ENCODE measurements around the gene RPRML. TPM values are rescaled to one million over a fixed set of nuclear protein-coding genes. Genes with fewer than 3 reads are reported as not detected.

RPRML gene
- total RNA-seq, 2 experiments from 2014 or later, result not detected

DNA sequence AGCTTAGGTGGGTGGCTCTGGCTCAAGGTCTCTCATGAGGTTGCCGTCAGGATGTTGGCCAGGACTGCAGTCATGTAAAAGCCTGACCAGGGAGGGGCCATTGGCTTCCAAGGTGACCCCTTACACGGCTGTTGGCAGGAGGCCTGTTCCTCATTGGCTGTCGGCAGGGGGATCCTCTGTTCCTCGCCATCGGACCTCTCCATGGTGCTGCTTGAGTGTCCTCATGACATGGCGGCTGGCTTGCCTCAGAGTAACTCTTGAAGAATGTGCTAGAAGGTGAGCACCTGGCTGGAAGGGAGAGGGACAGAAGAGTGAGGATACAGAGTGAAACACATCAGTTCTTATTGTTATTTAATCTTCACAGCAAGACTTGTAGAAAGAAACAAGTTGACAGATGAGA is 4.7 kb upstream of the RPRML start:
- peaks cover 19% of the 10 kb centered on the region for H3K27me3 Mint-ChIP-seq
- H3K4me1 Mint-ChIP-seq, result no peaks in the 10 kb centered on the region
- no peaks in the 10 kb centered on the region for H3K36me3 Mint-ChIP-seq
- no peak overlapping the region for H3K27ac Mint-ChIP-seq
- H3K9me3 Mint-ChIP-seq, result no peaks in the 10 kb centered on the region
- no peak for DNase-seq
- H3K4me3 Mint-ChIP-seq, result no peak overlapping the region

DNA sequence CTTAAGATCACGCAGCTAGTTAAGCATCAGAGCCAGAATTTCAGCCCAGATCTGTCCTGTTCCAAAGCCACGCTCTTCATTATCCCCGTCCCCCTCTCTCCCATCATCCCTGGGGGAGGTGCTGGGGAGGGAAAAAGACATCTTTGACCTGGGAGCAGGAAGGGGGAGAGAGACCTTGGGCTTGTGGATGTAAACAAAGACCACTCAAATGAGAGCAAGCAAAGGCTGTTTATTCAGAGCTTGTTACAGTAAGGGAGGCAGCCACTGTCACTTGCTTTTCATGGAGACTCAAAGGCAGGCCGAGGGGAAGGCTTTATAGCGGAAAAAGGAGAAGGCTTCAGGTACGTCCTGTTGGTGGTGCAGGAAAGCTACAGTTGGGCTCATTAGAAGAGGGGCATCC is 3.5 kb upstream of the RPRML start:
- peaks cover 5% of the 10 kb centered on the region for H3K4me1 Mint-ChIP-seq
- no peaks in the 10 kb centered on the region for H3K36me3 Mint-ChIP-seq
- DNase-seq, result no peak
- peaks cover 30% of the 10 kb centered on the region for H3K27me3 Mint-ChIP-seq
- no peaks in the 10 kb centered on the region for H3K9me3 Mint-ChIP-seq
- no peak overlapping the region for H3K4me3 Mint-ChIP-seq
- no peak overlapping the region for H3K27ac Mint-ChIP-seq

DNA sequence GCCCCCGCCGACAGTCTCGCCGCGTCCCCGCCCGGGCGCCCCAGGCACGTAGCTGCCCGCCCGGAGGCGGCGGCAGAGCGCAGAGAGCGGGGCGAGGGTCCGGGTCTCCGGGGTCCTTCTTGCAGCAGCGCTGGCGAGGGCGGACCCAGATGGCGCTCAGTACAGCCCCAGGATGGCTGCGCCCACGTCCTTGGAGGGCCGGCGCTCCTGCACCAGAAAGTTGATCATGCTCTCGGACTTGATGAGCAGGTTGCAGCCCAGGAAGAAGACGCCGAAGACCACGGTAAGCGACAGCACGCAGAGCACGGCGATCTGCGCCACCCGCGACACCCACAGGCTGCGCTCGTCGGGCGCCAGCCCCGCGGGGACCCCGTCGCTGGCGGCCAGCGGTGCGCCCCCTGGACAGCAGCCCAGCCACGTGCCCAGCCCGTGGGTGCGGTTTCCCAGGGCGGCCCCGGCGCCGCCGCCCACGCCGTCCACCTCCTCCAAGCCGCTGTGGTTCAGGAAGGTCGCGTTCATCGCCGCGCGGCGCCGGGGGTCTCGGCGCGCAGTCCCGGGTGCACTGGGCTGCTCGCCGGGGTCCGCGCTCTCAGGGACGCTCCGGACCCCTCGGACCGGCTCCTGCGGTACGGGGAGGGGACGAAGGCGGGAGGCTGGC is 435 bp downstream of the RPRML start:
- H3K27me3 Mint-ChIP-seq, result peaks cover 43% of the 10 kb centered on the region
- H3K36me3 Mint-ChIP-seq, result peaks cover 4% of the 10 kb centered on the region

DNA sequence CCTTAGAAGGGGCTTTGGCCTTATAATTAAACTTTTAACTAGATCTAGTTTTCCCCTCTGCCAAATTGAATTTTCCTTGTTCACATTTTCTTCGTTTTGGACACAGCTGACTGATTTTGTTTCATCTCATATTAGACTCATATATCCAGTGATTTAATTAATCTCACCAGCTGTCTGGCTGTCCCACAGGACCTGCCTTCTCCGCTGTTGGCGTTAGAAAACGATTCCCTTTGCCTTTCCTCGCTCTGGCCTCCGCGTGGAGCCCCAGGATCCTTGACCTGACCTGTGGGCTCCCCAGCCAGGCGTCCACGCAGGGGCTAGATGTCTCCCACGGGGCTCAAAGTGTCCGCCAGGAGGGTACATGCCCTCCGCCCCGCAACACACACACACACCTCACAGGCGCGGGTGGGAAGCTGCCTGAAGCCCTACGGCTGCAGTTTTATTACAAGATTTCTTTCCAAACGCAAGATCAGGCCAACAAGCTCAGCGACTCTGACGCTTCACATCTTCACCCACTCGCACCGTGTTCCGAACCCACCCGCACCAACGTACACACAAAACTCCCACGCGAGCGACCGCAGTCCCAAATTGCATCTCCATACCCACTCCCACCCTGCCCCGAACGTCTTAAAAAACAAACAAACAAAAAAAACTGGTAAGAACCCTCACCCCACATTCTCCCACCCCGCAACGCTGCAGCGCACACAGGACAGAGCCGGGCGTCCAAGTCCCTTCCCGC is 1.1 kb downstream of the RPRML start:
- peak overlapping the region; percentile 77 for H3K4me3 Mint-ChIP-seq
- no peaks in the 10 kb centered on the region for H3K9me3 Mint-ChIP-seq
- H3K36me3 Mint-ChIP-seq, result peaks cover 4% of the 10 kb centered on the region
- peaks cover 43% of the 10 kb centered on the region for H3K27me3 Mint-ChIP-seq
- H3K4me1 Mint-ChIP-seq, result peaks cover 5% of the 10 kb centered on the region
- DNase-seq, result no peak
- H3K27ac Mint-ChIP-seq, result no peak overlapping the region

More for the DNA sequence above, 435 bp downstream of the RPRML start:
- Mint-ChIP-seq H3K4me3 (peak overlapping the region; percentile 77), H3K27ac (no peak overlapping the region), H3K9me3 (no peaks in the 10 kb centered on the region), H3K4me1 (peaks cover 5% of the 10 kb centered on the region)
- DNase-seq, result peak; percentile 22

DNA sequence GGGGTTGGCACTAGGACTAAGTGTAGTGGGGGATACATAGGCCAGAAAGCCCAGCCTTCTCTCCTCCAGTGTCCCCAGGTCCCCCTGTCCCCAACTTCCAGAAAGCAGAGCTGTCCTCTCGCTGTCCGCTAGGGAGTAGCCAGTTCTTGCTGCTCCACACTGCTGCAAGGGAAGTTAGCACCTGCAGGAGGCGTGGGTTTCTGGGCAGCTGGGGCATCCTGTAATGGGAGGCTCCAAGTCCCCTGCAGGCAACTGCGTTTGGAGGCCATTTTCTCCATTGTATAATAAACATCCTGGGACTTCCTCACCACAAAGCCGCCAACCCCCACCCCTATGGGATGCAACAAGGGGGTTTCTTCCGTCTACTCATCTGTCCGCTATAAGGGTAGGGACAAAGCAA is 1.7 kb downstream of the RPRML start:
- H3K27me3 Mint-ChIP-seq, result peaks cover 43% of the 10 kb centered on the region
- peaks cover 4% of the 10 kb centered on the region for H3K36me3 Mint-ChIP-seq
- H3K27ac Mint-ChIP-seq, result no peak overlapping the region
- no peak overlapping the region for H3K4me3 Mint-ChIP-seq
- H3K9me3 Mint-ChIP-seq, result no peaks in the 10 kb centered on the region
- H3K4me1 Mint-ChIP-seq, result peaks cover 5% of the 10 kb centered on the region
- DNase-seq, result no peak

DNA sequence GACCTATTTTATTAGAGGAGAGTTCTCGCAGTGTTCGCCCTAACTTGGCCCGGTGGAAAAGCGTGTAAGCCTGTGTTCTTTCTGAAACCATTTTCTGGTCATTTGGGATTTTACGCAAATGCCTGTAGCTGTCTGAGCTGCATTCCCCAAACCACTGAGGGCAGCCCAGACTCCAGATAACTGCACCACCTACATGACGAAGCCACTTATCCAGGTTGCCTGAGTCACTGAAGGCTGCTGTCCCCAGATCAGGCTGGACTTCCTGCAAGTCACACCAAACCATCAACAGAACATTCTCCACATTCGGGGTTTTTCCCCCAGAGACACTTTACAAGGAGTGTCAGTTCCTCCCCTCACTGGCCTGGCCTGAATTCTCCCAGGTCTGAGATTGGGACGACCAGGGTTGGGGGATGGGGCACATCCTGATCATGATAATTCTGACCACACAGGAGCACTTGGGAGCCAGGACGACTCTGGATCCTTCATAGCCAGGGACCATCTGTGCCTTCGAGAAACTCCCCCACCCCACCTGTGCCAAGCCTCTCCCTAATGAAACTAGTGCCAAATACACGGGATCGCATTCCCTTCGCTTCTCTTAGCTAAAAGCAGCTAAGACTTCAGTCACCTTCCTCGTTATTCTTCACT is 2.3 kb downstream of the RPRML start:
- Mint-ChIP-seq H3K4me1 (peaks cover 5% of the 10 kb centered on the region), H3K27ac (no peak overlapping the region), H3K36me3 (peaks cover 4% of the 10 kb centered on the region), H3K27me3 (peaks cover 43% of the 10 kb centered on the region), H3K4me3 (no peak overlapping the region), H3K9me3 (no peaks in the 10 kb centered on the region)
- no peak for DNase-seq

DNA sequence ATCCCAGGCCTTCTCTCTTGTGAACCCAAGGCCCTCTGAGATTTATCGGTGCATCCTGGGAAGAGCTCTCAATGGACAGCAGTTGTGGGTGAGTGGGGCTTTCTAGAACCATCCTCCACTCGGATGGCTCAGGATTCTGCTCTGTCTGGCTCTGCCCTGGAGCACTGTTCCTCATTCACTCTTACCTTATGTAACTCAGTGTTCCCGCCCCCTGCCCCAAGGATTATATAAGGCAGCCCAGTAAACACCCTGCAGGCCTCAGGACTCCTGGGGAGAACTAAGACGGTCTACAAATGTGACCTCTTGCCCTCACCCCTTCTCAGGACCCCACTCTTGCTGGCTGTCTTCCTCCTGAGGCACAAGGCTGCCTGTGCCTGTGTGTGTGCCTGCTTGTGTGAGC is 3.8 kb downstream of the RPRML start:
- peaks cover 4% of the 10 kb centered on the region for H3K36me3 Mint-ChIP-seq
- DNase-seq, result no peak
- no peak overlapping the region for H3K27ac Mint-ChIP-seq
- no peak overlapping the region for H3K4me3 Mint-ChIP-seq
- peaks cover 5% of the 10 kb centered on the region for H3K4me1 Mint-ChIP-seq
- H3K27me3 Mint-ChIP-seq, result peaks cover 35% of the 10 kb centered on the region
- no peaks in the 10 kb centered on the region for H3K9me3 Mint-ChIP-seq

DNA sequence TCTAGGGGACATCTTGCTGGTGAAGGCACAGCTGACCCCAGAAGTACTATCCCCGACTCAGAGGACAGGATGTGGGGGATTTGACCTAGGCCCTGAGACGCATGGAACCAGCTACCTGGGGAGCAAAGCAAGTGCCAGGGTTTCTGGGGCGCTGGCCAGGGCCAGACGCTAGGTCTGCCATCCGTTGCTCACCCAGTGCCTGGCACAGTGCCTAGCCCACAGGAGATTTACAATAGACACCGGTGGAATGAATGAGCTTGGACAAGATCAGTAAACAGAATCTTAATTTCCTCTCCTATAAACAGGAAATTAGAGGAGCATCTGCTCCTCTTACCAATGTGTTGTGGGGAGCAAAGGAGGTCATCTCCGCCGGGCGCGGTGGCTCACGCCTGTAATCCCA is 5.0 kb downstream of the RPRML start:
- peaks cover 24% of the 10 kb centered on the region for H3K27me3 Mint-ChIP-seq
- H3K9me3 Mint-ChIP-seq, result no peaks in the 10 kb centered on the region
- no peak for DNase-seq
- H3K27ac Mint-ChIP-seq, result no peak overlapping the region
- no peak overlapping the region for H3K4me3 Mint-ChIP-seq
- peaks cover 4% of the 10 kb centered on the region for H3K36me3 Mint-ChIP-seq
- H3K4me1 Mint-ChIP-seq, result peaks cover 5% of the 10 kb centered on the region

DNA sequence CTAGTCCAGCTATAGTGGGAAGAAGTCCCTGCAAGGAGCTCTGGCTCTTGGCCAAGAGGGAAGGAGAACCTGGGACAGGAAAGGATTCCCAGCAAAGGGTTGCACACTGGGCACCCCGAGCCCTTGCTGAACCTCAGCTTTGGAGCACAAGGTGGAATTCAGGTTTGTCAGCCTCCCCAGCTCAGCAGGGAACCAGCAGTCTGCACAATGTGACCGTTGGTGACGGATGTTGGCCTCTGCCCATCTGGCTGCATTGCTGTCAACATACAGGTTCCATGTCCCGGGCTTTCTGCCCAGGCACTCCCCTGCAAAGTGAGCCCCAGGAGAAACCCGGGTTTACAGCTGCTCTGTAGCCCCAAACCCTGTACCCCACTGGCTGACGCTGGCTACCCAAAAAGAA is 6.7 kb downstream of the RPRML start:
- Mint-ChIP-seq H3K9me3 (no peaks in the 10 kb centered on the region), H3K27ac (no peak overlapping the region), H3K27me3 (peaks cover 11% of the 10 kb centered on the region), H3K36me3 (peaks cover 4% of the 10 kb centered on the region), H3K4me3 (no peak overlapping the region), H3K4me1 (no peaks in the 10 kb centered on the region)
- no peak for DNase-seq

DNA sequence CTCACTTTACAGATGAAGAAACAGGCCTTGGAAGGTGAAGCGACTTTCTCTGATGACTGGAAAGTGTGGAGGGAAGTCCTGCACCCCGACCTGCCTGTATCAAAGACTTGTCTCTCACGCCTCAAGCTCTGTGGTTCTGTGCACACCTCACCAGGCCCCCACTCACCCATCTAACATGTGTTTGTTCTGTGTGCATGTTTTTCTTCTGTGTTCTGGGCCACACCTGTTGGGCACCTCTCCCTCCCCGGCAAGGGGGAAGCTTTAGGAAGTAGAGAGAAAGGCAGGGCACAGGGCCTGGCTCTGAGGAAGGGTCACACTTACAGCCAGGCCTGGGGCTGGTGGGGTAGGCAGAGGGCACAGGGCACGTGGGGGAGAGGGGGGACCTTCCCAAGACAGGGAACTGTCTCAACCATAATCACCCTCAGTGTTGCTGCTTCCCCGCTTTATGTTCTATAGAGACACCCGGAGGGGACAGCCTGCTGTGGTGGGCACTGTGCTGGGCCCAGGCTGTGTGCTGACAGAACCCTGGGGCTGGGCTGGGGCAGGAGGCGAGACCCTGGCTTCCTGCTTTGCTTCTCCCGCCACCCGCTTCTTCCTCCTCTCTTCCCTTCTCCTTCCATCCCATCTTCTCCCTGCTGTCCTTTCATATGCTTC is 7.3 kb downstream of the RPRML start:
- no peak overlapping the region for H3K27ac Mint-ChIP-seq
- no peak overlapping the region for H3K4me3 Mint-ChIP-seq
- no peaks in the 10 kb centered on the region for H3K9me3 Mint-ChIP-seq
- no peak for DNase-seq
- peaks cover 5% of the 10 kb centered on the region for H3K27me3 Mint-ChIP-seq
- no peaks in the 10 kb centered on the region for H3K4me1 Mint-ChIP-seq
- H3K36me3 Mint-ChIP-seq, result peaks cover 6% of the 10 kb centered on the region

DNA sequence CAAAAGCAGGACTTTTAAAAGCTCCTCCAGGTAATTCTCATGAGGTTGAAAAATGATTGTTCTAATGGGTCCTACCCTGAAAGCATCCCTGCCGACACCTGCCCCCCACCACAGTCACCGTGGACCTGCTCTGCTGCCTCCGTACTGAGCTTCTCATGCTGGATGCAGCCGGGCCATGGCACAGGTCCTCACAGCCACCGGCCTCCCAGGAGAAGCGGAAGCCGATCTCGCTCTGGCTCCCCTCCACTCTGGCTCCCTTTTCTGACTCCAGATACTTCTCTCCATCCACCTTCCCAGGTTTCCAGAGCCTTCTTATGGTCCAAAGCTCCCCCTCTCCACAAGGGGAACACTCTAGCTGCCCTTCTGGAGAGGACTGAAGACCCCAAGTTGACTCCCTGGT is 10.2 kb downstream of the RPRML start:
- Mint-ChIP-seq H3K27me3 (no peaks in the 10 kb centered on the region), H3K27ac (no peak overlapping the region)

DNA sequence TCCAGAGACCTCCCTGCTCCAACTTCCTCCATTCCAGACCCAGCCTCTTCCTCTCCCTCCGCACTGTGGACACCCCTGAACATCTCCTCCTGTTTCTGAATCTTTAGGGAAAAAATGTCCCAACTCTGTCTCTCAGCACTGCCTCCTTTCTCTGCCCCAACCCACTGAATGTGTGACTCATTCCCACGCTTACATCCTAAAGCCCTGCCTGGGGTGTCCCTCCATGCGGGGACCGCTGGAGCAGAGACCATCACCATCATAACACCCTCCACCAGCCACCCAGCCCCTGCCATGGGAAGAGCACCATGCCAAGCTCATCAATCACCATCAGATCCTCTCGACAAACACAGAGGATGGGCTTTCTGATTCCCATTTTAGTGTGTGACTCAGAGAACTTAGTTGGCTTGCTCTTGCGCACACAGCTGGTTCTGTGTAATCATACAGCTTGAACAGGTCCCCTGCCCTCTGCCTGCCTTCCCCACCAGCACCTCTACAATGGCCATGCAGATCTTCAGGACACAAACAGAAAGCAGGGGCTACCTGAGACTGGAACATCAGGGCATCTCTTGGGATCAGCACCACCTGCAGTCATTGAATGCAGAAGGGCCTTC is 10.7 kb downstream of the RPRML start:
- H3K27ac Mint-ChIP-seq, result no peak overlapping the region
- H3K27me3 Mint-ChIP-seq, result no peaks in the 10 kb centered on the region
- no peak overlapping the region for H3K4me3 Mint-ChIP-seq
- peaks cover 3% of the 10 kb centered on the region for H3K36me3 Mint-ChIP-seq
- H3K4me1 Mint-ChIP-seq, result no peaks in the 10 kb centered on the region
- H3K9me3 Mint-ChIP-seq, result no peaks in the 10 kb centered on the region
- no peak for DNase-seq

More for the DNA sequence above, 10.2 kb downstream of the RPRML start:
- DNase-seq, result no peak
- Mint-ChIP-seq H3K4me3 (no peak overlapping the region), H3K9me3 (no peaks in the 10 kb centered on the region), H3K36me3 (peaks cover 4% of the 10 kb centered on the region), H3K4me1 (no peaks in the 10 kb centered on the region)

DNA sequence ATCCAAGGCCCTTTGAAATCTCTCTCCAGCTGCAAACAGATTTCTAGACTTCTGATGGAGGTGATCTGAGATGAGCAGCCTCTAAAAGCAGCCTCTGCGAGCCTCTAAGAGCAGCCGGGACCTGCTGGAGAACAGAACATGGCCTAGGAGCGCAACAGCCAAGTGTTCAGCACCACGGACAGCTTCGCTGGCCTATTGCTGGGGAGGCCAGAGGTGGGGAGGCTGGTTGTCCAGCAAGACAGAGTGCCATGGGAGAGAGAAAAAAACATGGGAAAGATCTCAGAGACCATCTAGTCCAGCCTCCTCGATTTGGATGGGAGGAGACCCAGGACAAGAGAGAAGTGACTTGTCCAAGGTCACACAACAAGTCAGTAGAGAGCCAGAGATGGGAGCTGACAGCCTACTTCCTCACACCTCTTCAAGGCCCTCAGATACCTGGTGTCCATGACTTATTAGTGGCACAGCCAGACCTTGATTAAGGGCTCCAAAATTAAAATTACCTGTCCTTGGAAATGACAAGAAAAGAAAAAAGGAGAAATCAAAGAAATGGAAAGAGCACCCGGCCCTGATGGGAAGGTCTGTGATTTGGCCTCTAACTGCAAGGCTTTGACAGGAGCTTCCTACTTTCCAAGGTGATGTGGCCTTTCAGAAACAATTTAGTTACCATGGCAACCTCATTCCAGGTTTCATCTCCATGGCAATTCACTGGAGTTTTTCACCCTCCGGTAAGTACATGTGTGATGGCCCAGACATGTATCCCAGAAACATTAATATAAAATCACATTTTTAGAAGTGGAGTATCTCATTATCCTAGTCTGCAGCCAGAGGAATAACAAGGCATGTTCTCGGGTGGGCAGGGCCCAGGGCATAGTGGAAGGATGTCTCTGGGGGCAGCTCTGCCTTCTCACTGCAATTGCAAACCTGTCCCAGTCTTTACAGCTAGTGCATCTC is 14.5 kb downstream of the RPRML start:
- Mint-ChIP-seq H3K36me3 (peaks cover 7% of the 10 kb centered on the region), H3K4me1 (peaks cover 4% of the 10 kb centered on the region), H3K27ac (no peak overlapping the region), H3K27me3 (no peaks in the 10 kb centered on the region), H3K9me3 (no peaks in the 10 kb centered on the region), H3K4me3 (no peak overlapping the region)
- no peak for DNase-seq

DNA sequence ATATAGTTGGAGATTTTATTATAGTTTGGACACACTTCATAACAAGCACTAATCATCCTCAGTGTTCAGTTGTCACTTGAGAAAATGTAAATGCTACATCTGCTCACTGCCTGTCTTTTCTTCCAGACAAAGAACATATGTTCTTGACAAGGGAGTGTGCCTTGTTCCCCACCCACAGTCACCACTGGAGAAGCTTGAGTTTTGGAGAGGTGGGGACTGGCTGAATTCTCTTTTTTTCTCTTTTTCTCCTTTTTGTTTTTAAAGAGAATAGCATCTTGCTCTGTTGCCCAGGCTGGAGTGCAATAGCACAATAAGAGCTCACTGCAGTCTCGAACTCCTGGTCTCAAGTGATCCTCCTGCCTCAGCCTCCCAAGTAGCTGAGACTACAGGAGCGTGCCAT is 15.5 kb downstream of the RPRML start:
- Mint-ChIP-seq H3K4me1 (peaks cover 4% of the 10 kb centered on the region), H3K4me3 (no peak overlapping the region), H3K36me3 (peaks cover 7% of the 10 kb centered on the region), H3K9me3 (no peaks in the 10 kb centered on the region), H3K27ac (no peak overlapping the region), H3K27me3 (no peaks in the 10 kb centered on the region)
- DNase-seq, result no peak

All from activated naive CD8-positive, alpha-beta T cell treated with anti-CD3 and anti-CD28 coated beads for 36 hours (primary cell).